Gastroesophageal sphincter (tissue), 3 donors: ENCODE data around the gene ACSL6.

Experiments used
- EP300 ChIP-seq: sonication (generic); formaldehyde crosslinking; IDR thresholded peaks from one replicate; pipeline ENCODE4 v1.6.1; 2017; ENCODE audit warnings: antibody characterized with exemption, mild to moderate bottlenecking
- POLR2A ChIP-seq, 2 donors: fragments of 450-650 bp; IDR thresholded peaks; one replicate each; pipeline ENCODE4 v1.6.1; 2017; ENCODE audit warnings: antibody characterized with exemption in 2 of 2, mild to moderate bottlenecking in 2 of 2, moderate library complexity in 1 of 2
- POLR2AphosphoS5 ChIP-seq: sonication (generic); formaldehyde crosslinking; IDR thresholded peaks from one replicate; pipeline ENCODE4 v1.6.1; 2017; ENCODE audit warnings: antibody characterized with exemption
- TF ChIP-seq, protein P1 (sequence below), 4 experiments: fragments of 200-600 bp in 2 of 4; fragments of 450-650 bp in 2 of 4; sonication (generic) in 1 of 4; IDR thresholded peaks; one replicate each; pipeline ENCODE4 v1.5.1; 2017 to 2019; ENCODE audit warnings: antibody characterized with exemption in 4 of 4, mild to moderate bottlenecking in 2 of 4, moderate library complexity in 2 of 4

DNA sequence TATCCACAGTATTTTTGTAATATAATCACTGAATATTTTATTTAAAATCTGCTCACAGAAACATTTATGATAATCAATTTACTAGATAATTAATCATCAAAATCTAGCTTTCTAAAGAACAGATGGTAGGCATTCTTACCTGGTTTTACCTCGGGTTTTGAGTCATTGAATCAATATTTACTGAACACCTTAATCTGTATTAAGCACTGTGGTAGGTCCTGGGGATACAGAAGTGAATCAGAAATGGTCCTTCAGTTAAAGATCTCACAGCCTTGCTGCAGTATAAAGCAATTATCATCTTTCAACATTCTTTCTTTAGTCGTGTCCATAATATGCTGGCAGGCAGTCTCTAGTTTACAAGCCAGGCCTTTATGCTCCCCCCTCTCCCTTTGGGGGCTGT lies 64.0 kb downstream of the ACSL6 start:
- TF ChIP-seq, protein P1, sequence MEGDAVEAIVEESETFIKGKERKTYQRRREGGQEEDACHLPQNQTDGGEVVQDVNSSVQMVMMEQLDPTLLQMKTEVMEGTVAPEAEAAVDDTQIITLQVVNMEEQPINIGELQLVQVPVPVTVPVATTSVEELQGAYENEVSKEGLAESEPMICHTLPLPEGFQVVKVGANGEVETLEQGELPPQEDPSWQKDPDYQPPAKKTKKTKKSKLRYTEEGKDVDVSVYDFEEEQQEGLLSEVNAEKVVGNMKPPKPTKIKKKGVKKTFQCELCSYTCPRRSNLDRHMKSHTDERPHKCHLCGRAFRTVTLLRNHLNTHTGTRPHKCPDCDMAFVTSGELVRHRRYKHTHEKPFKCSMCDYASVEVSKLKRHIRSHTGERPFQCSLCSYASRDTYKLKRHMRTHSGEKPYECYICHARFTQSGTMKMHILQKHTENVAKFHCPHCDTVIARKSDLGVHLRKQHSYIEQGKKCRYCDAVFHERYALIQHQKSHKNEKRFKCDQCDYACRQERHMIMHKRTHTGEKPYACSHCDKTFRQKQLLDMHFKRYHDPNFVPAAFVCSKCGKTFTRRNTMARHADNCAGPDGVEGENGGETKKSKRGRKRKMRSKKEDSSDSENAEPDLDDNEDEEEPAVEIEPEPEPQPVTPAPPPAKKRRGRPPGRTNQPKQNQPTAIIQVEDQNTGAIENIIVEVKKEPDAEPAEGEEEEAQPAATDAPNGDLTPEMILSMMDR (IDR thresholded peaks at IDR 0.05), result no peak
- TF ChIP-seq POLR2A (IDR thresholded peaks at IDR 0.05), result no peak
- no peak for TF ChIP-seq EP300
- TF ChIP-seq POLR2AphosphoS5, result no peak
